HG02763 (cell line): ENCODE data around the gene USP6NL.

ENCODE experiments used
- ATAC-seq: cut with Tn5 transposase; IDR thresholded peaks from one replicate; pipeline ENCODE4 v1.9.1; 2021; ENCODE audit warnings: mild to moderate bottlenecking, moderate library complexity; ENCODE audit not compliant: unreplicated experiment

Gene USP6NL

DNA sequence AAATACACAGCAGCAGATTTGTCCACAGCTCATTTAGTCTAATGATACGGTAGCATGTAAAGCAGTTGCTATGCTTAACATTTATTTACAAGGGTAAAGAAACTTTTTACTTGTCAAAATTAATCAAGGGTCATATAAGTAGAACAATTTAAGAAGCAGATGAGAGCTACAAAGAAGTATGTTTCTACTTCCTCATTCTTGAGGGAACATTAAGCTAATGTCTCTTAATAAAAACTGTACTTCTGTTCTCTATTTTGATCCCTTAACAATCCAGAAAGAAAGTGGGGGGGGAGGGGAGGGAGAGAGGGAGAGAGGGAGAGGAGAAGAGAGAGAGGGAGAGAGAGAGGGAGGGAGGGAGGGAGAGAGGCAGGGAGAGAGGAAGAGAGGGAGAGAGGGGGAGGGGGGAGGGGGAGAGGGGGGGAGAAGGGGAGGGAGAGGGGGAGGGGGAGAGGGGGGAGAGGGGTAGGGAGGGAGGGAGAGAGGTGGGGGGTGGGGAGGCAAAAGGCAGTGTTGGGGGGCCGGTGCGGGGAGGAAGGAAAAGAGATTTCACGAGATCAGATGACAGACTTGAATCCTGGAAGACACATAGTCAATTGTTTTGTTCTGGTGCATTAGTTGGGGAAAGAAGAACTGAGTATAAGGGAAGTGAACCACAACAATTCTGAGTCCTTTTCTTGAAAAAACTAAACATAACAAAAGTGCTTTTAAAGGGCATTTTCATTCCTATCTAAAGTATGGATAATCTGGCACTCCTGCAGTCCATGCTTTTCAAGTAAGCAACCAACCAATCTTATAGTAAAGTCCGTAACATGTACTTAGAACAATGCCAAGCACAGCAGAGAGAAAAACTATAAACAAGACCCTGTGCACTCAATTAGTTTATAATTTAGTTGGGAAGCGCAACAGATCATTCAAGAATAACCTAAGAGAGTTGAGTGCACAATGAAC lies 128.0 kb downstream of the USP6NL start:
- ATAC-seq: no peak

DNA sequence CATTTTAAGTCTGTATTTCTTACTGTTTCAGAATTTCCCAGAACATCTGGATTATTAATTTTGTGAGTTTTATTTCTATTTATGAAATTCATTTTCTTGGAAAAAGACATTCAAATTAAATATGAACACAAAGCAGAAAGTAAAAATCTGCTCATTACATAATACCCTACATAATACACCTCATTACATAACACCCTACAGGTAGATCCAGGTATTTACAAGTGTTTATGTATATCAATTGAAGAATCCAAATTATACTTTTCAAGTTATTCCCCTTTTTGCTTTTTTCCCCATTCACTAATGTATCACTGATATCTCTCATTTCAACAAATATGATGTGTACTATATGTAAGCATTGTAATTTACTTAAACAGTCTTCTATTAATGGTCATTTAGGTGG lies 129.1 kb downstream of the USP6NL start:
- no peak for ATAC-seq

DNA sequence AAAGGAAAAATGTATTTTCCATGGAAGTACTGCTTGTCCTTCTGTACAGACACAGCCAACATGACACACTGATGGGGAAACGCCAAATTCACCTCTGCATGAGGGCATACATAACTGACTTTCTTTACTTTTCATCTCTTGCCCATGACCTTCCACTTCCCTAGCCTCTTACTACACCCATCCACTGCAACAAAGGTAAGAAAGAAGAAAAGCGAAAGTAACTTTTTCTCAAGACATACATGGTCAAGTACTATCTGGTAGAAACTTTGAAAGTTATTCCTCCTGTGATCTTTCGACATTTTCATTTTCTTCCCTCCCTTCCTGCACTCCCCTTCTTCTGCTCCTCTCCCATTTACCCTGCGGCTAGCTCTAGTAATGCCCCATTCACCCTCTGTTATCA lies 130.8 kb downstream of the USP6NL start:
- ATAC-seq: no peak

DNA sequence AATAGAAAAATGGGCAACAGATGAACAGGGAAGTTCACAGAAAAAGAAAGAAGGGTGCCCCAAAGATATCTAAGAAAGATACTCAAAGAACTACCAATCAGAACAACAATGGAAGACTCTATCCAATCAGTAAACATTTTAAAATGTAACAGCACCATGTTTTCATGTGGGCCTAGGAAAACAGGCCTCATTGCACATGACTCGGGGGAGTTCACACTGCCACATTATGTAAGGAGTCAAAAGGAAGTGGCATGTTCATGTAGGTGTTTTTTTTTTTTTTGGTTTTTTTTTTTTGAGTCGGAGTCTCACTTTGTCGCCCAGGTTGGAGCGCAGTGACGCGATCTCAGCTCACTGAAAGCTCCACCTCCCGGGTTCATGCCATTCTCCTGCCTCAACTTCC lies 132.2 kb downstream of the USP6NL start:
- no peak for ATAC-seq

DNA sequence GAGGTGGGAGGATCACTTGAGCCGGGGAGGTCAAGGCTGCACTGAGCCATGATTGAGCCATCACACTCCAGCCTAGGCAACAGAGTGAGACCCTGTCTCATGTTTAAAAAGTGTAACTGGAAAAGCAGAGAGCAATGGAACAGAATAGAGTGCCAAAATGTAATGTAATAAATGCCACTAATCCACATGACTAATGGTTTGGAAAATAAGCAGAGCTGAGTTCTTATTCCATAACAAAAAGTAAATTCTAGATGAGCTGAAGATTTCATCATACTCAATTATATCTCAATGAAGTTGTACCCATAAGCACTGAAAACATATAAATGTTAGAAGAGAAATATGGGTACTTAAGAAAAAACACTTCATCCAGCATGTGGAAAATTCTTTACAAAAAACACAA lies 132.6 kb downstream of the USP6NL start:
- ATAC-seq: no peak

DNA sequence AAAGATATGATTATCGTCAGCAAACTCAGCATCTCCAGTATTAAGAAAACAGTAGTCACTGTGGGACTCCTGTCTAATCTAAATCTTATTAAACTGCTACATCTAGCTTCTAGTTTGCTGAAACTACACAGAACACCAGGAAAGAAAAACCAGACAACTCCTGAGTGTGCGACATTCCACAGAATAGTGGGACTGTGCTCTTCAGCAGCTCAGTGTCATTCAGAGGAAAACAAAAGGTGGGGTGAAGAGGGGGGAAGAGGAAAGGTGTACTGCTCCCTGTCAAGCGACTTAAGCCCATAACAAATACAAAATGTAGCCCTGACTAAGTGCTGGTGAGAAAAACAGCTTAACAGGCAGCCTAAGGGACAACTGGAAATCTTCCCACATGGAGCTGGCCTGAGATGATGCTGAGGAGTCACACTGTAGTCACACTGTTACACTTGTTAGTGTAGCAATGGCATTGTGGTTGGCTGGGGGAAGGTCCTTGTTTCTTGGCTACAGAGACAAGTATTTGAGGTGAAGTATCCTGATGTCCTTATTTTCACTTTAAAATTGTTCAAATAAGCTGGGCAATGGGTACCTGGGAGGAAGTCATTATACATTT lies 135.5 kb downstream of the USP6NL start:
- ATAC-seq: no peak

DNA sequence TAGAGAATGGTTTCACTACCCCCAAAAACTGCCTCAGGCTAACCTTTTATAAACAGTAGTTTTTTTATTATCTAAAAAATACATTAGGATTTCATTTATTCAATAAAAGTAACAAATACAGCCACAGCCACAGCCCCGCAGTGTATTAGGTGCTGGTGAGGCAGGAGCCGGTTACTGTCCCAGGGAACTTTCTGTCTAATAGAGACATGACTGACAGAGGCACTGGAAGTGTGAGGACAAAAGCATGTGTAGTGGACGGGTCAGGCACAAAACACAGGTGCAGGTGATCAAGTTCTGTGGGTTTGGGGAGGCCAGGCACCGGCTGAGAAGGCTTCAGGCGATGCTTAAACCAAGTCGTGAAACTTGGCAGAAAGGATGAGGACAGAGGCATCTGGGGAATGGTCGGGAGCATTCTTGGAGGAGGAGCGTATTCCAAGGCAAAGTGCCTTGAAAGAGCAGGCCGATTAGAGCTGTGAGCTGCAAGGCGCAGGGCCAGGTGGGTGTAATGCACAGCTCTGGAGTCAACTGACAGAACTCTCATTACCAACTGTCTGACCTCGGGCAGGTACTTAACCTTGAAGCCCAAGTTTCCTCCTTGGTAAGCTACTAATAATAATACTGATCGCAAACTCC lies 138.2 kb downstream of the USP6NL start:
- ATAC-seq: no peak

DNA sequence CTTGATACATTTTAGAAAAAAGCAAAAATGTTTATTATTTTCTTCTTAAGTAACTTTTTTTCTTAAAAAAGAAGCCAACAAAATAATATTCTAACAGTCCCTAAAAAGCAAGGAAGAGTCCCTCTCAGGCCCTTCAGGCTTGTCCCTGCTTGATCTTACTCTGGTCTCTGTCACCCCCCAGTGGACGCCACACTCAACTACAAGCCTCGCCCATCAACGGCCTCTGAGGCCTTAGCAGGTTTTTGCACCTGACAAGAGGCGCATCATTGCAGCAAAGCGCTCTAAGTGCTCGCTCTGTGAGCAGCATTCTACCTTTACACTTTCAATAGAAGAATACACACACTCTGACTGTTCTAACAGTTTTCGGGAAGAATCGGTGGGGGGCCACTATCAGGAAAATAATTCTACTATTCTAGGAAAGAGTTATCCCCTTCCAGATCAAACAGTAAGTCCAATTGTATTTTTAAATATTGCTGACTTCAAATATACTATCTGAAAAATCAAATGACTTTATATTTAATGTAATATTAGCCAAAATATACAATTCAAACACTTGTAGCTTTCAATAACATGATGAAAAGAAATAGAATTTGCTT lies 139.2 kb downstream of the USP6NL start:
- peak; percentile 75 for ATAC-seq

DNA sequence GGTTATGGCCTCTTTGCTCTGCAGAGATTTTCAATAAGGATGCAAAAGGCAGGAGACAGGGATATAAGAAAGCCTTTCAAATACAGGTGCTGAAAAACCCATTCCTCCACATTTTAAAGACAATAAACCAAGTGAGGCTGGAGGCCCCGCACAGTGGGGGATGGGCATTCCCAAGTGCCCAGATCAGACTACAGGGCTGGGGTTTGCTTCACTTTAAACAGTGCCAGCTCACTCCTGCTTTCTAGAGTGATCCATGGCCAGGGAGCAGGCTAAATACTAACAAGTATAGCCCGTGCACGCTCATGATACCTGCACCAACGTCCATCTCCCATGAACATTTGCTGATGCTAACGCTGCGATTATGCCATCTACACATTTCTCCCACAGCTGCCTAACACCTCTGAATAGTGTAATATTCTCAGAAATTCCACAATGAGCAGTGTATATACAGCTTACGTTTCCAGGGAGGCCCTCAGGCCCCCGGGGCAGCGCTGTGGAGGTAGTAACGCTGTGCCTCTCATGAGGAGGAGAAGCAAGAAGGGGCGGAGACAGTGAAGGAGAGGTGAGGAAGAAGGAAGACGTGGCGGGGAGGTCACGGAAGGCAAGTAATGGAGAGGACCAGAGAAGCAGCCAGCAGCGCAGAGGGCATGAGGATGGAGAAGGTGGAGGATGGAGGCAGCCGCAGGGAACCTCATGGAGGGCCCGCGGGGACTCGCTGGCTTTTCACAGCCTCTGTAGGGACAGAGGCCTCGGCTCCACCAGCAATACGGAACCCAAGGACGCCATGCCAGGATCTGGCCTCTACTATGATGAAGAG lies 141.7 kb downstream of the USP6NL start:
- ATAC-seq: no peak

DNA sequence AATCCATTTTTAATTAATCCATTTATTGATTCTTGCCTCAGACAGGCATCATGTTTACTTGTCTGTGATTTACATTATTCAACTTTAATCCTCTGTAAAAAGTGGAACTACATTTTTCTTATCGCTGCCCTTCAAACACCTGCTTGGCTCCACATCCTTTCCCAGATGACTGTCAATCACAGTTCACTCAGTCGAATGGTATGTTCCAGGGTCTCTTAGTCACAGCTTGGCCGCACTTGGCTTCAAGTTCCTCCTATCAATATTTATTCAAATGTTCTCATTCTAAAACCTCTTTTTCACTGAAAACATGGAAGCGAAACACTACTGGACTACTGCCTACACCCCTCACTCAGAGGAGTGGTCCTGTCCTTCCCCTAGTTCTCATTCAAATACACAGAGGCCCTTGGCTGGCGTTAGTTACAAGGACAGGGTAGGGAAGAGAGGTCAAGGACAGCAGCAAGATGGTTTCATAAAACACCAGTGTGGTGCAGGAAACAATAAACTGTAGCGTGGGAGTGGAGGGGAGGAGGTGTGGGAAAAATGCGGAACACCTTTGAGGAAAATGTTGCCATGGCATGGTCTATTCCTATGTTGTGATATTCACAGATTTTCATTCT lies 143.2 kb downstream of the USP6NL start:
- ATAC-seq: no peak

DNA sequence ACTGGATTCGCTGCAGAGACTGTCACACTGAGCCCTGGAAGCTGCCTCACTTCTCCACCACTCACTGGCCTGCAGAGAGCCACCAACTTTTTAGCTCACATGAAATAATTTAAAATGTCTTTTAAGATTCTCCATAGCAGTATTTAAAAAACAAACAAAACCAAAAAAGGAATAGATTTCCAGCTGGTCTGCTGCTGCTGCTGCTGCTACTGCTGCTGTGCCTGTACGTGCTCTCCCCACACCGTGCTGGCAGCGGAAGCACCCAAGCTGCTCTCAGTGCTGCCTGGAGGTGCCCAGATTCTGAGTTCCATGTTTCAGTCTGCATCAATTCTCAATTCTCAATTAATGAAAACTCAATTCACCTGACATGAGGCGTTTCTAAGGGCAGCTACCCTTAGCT lies 146.0 kb downstream of the USP6NL start:
- ATAC-seq: no peak

DNA sequence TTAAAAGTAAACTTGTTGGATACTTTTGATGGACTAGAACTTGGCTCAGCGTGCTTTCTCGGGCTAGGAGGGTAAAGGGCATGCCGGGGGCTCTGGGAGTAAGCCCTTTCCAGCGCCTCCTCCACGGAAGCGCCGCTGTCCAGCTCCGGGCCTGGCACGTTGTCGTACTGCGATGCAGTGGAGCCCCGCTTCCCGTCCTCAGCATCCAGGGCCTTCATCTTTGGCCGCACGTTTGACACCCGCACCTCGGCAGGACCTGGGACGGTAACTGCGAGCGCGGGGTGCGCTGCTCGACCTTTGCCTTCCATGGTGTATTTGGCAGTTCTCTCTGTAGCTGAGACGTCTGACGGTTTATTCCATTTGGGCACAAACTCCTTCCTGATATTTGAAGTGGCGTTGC lies 148.3 kb downstream of the USP6NL start:
- ATAC-seq: no peak

DNA sequence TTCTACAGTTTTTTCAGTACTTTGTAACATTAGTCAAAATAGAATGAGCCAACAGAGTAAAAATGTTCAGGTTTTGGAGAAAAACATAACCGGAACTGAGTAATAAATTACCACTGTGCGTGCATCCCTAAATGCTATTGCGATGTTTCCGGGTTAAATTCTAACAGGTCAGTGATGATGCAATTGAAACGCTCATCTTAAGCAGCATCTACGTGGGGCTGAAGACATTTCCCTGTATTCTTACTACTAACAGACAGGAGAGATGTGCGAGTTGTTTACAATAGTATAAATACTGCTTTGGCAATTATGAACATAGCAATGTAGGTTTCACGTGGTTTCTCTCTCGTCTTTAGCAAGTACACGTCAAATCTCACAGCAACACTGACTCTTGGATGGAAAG lies 149.4 kb downstream of the USP6NL start:
- no peak for ATAC-seq

DNA sequence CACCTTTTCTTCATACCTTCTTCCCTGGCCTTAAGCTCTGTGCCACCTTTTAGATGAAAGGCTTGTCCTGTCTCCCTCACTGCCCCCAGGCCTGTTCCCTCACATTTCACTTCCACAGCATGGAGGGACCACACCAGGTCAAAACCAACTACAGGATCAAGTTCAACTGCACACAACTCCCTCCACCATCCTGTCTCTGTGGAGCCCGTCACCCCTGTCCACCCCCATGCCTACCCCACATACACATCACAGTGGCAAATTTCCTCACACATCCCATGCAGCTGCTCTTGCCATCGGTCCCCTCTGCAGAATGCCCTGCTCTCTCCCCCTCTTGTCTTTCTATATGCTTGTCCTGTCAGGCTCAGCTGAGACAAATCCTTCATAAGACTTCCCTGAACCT lies 154.1 kb downstream of the USP6NL start:
- ATAC-seq: no peak

DNA sequence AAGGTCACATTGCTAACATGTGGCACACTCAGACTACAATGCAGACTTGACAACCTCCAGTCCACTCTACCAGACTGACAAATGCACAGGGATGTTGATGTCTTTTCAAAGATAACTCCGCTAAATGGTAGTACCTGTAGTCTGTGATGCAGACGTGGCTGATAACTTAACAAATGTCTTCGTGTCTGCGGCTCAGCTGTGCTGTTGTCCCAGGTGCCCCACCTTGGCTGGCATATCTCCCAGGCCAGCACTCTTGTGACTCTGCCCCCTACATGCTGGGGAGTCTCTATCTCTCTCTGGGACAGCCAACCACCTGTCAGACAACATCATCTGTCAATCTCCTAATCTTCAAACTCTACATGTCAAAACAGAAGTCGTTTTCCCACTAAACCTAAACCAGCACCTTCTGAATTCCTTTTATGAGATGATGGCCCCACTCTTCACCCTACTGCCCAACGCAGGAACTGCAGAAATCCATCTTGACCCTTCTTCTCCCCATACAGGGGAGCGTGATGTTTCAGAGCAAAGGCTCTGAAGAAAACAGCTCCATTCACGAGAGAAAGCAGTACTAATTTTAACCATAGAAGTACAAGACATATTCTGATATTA lies 156.4 kb downstream of the USP6NL start:
- ATAC-seq: no peak

DNA sequence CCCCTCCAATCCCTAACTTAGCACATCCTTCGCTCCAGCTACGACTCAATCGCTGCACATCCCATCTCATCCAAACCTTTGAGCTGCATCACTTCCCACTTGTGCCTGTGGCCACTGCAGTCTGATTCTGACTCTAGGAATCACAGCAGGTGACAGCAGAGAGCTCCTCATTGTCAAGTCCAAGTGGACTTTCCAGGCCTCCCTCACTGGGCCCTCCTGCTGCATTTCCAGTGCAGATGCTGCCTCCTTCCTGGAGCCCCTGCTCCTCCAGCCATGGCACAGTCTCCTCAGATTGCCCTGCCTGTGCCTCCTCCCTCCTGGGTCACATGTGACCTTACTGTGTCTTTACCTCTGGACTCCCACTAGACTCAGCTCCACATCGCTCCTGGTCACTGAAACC lies 157.3 kb downstream of the USP6NL start:
- no peak for ATAC-seq

DNA sequence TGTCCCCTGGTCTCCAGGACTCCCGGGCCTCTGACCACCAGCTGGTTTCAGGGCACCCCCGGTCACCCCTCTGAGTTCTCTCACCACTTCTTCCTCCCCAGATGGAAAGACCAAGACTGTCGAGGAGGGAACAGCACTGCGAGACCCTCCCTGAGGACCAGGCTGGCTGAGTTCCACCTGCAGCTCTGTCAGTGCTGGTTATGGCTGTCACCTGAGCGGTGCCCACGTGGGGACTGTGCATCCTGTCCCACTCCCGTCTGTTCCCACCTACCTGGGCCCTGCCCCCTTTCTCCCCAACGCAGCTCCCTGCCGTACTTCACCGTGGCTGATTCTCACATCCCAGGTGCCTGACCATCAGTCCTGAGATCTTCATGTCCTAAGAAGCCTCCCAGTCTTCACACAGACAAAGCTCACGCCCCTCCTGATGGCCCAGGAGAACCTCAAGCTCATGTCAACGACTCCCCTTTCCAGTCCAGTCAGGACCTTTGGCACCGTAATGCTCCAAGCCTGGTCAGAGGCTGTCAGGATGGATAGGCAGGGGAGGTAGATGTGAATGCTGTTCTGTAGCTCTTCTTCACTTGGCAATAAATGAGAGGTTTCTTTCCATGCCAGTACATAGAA lies 159.7 kb downstream of the USP6NL start:
- ATAC-seq: no peak

DNA sequence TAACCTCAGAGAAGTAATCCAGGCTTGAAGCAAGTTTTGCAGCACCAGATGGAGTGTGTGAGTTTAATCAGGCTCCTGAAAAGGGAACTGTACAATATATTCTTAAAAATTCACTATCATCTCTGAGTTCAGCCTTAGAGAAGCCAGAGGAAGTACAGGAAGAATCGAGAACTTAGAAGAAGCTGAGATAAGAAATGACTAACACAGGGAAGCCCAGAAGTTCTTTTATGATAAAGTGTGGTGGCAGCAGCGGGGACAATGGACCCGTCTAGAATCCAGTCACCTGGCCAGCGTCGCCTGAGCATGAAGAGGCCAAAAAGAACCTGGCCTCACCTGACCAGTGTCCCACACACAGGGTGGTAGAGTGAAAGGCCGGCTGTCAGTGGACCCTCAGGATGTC lies 161.0 kb downstream of the USP6NL start:
- no peak for ATAC-seq

DNA sequence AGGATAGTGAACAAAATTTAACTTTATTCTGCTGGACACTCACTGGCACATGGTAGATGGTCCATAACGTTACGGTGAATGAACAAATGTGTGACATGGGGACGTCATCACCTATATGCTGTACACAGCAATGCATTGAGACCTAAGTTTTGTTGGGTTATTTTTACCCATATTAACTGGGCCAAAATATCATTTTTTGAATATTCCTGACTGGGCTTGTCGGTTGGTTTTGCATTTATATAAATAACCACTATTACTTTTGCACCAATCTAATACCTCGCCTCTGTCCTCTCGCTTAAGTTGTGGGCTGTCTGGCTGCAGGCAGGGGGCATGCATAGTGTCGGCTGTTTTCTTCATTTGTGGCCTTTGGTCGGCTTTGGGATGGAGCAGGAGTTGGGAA lies 161.7 kb downstream of the USP6NL start:
- ATAC-seq: no peak
